NCI-H510A treated with DMSO at 0.1 percent for 48 hours (cell line): Measurements from ENCODE around the gene HDAC9.

Source experiments
- DNase-seq: peaks from one replicate; lab custom pipeline; 2025; lab: John Stamatoyannopoulos, UW

The HDAC9 gene

GRCh38 chr7:18593602-18594279 lies 98.2 kb downstream of the HDAC9 start:
- no peak for DNase-seq

- no peak for DNase-seq
These were observed 102.2 kb downstream of the HDAC9 start for GRCh38 chr7:18597754-18598153.

- no peak for DNase-seq
These were observed 111.5 kb downstream of the HDAC9 start for GRCh38 chr7:18607025-18607424.

GRCh38 chr7:18610331-18610948 lies 114.9 kb downstream of the HDAC9 start:
- no peak for DNase-seq

- DNase-seq: no peak
These were observed 119.3 kb downstream of the HDAC9 start for GRCh38 chr7:18614841-18615240.

- DNase-seq: no peak
These were observed 123.8 kb downstream of the HDAC9 start for GRCh38 chr7:18619311-18619710.

GRCh38 chr7:18623389-18623788 lies 127.8 kb downstream of the HDAC9 start:
- DNase-seq: no peak

- DNase-seq: no peak
These were observed 128.9 kb downstream of the HDAC9 start for GRCh38 chr7:18624459-18624858.

GRCh38 chr7:18626086-18626485 lies 130.5 kb downstream of the HDAC9 start:
- no peak for DNase-seq

- DNase-seq: no peak
These were observed 131.2 kb downstream of the HDAC9 start for GRCh38 chr7:18626717-18627116.

GRCh38 chr7:18637516-18637915 lies 142.0 kb downstream of the HDAC9 start:
- DNase-seq: no peak

- no peak for DNase-seq
These were observed 143.3 kb downstream of the HDAC9 start for GRCh38 chr7:18638594-18639452.

GRCh38 chr7:18639711-18640110 lies 144.2 kb downstream of the HDAC9 start:
- no peak for DNase-seq

GRCh38 chr7:18644981-18645380 lies 149.4 kb downstream of the HDAC9 start:
- no peak for DNase-seq

- no peak for DNase-seq
These were observed 152.0 kb downstream of the HDAC9 start for GRCh38 chr7:18647582-18647981.

- DNase-seq: no peak
These were observed 153.6 kb downstream of the HDAC9 start for GRCh38 chr7:18648849-18649758.

- DNase-seq: no peak
These were observed 158.0 kb downstream of the HDAC9 start for GRCh38 chr7:18653381-18654155.

GRCh38 chr7:18654709-18655108 lies 159.2 kb downstream of the HDAC9 start:
- DNase-seq: no peak

GRCh38 chr7:18655506-18655905 lies 160.0 kb downstream of the HDAC9 start:
- no peak for DNase-seq

GRCh38 chr7:18655912-18656311 lies 160.4 kb downstream of the HDAC9 start:
- DNase-seq: no peak

GRCh38 chr7:18656362-18656761 lies 160.8 kb downstream of the HDAC9 start:
- no peak for DNase-seq
